Measurements from ENCODE around the gene SF3A2.

SF3A2 gene

DNA sequence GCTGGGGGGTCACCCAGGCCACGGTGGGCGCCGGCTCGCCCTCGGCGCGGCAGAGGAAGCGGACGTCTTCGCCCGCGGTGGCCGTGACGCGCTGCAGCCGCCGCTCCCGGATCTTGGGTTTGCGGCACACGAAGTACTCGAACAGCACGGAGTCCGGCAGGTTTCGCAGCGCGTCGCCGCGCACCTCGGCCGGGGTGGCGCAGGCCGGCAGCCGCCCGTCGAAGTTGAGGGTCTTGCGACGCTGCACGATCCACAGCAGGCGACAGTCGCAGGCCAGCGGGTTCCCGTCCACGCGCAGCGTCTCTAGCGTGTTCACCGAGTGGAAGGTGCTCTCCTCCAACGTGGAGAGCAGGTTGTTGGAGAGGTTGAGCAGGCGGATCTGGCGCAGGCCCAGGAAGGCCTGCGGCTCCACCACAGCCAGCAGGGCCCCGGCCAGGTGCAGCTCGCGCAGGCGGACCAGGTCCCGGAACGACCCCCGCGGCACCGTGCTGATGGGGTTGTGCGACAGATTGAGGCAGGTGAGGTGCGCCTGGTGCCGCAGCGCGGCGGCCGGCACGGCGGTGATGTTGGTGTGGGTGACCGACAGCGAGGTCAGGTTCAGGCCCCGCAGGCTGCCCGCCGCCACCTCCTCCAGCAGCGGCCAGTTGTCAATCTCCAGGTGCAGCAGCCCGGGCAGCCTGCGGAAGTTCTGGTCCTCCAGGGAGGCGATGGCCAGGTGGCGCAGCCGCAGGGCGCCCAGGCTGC lies 54.0 kb downstream of the SF3A2 start:
- DNase-seq (ENCODE audit: low read depth in 2 of 2) = no peak

DNA sequence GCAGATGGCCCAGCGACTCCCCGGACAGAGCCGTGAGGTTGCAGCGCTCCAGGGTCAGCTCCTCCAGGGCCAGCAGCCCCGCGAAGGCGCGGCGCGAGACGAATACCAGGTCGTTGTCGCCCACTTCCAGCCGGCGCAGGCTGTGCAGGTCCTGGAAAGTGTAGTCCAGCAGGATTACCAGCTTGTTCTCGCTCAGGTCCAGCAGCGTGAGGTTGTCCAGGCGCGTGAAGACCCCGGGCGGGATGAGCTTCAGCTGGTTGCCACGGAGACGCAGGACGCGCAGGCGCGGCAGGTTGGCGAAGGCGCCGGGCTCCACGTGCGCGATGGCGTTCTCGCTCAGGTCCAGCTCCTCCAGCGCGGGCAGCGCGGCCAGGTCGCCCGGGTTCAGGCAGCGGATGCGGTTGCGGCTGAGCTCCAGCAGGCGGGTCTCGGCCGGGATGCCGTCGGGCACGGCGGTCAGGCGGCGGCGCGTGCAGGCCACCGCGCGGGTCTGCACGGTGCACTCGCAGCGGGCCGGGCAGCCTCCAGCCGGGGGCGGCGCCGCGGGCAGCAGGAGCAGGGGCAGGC lies 54.6 kb downstream of the SF3A2 start:
- DNase-seq (ENCODE audit: low read depth in 2 of 2) = no peak

DNA sequence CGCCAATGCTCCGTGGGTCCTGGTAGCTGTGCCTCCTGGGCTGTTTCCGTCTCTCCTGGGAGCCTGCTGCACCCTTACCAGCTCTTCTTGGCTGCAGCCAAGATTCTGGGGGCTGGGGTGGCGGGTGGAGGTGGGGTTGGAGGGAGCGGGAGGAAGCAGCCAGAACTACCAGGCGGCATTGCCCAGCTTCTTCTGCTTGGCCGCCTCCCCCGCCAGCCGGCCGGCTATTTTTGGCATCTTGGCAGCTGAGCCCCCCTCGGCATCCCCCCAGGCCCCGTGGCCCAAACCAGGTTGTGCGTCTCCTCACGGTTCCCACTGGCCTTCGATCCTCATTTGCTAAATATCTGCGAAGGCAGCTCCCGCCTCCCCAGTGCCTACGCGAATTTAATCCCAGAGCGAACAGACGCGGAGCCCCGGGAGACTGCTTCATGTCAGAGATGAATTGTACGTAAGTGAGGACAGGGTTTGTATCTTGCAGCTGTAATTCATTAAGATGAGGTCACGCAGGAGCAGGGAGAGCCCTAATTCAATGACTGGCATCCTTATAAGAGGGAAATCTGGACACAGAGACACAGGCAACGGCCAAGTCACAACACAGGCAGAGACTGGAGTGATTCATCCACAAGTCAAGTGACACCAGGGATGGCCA lies 58.2 kb downstream of the SF3A2 start:
- no peak for DNase-seq (ENCODE audit: low read depth in 2 of 2)

DNA sequence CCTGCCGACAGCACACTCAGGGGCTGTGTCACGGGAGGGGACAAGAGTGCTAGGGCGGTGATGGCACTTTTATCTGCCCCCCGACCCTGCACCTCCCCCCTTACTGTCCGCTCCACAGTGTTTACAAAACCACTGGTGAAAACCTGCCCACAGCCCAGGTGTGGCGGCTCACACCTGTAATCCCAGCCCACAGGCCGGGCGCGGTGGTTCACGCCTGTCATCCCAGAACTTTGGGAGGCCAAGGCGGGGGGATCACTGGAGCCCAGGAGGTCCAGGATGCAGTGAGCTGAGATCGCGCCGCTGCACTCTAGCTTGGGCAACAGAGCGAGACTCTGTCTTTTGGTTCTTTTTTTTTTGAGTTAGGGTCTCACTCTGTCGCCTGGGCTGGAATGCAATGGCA lies 59.5 kb downstream of the SF3A2 start:
- DNase-seq (ENCODE audit: low read depth in 2 of 2) = no peak
